Measurements from ENCODE around the gene SEC16A.

Gene SEC16A

DNA sequence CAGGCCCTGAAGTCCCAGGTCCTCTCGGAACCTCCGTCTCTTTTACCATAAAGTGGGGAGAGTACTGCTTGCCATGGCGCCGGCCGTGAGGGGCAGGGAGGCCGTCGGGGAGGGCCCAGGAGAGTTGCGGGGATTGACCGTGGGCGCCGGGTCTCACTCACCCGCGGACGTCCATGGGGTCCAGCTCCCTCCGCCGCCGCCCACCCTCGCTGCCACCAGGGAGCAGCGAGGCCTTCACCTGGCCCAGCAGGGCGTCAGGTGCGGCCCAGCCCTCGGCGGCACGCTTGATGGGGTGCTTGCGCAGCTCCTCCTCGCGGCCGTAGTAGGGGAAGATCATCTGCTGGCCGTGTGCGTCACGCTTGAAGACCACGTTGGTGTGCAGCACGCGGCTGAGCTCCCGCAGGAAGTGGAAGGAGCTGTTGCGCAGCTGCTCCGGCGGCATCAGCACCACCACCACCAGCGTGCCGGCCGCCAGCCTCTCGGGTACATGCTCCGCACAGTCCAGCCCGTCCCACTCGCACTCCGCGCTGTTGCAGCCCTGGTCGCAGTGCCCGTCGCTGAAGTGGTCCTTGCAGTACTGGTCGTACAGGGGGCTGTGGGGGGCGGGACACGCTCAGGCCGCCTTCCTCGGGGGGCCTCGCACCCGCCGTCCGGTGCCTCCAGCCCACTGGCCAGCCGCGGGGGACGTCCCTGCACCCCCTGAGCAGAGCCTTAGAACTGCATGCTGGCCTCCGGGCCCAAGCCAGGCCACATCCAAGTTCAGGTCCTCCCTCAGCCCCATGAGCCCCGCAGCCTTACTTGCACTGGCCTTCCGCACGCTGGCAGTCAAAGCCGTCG, 21.9 kb upstream of the SEC16A start:
- DNase-seq (ENCODE audit: insufficient read length, low spot score) (no peak), FAIRE-seq (no peak)

DNA sequence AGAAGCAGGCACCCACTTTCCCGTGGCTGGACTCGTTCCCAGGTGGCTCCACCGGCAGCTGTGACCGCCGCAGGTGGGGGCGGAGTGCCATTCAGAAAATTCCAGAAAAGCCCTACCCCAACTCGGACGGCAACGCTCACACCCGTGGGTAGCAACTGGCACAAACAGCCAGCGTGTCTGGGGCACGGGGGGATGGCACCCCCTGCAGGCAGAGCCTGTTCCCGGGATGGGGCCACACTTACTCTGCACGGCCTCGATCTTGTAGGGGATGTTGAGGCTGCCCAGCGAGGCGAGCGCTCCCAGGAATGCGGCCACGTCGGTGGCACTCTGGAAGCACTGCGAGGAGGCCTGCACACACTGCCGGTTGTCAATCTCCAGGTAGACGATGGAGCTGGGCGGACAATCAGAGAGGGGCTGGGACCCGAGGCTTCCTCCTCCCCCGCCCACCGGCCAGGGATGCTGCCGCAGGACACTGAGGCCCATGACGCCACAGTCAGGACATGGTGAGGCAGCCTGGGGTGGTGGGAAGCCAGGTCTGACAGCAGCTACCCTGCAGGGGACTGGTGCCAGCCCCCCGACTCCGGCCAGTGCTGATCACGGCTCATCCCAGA, 20.2 kb upstream of the SEC16A start:
- no peak for DNase-seq (ENCODE audit: insufficient read length, low spot score)
- FAIRE-seq: no peak

- FAIRE-seq (no peak), DNase-seq (ENCODE audit: insufficient read length, low spot score) (no peak)
These were observed 19.4 kb upstream of the SEC16A start for GRCh38 chr9:136502196-136502595.

GRCh38 chr9:136501686-136502085, 18.8 kb upstream of the SEC16A start:
- FAIRE-seq (no peak), DNase-seq (ENCODE audit: insufficient read length, low spot score) (no peak)

- FAIRE-seq (no peak), DNase-seq (ENCODE audit: insufficient read length, low spot score) (no peak)
These were observed 17.4 kb upstream of the SEC16A start for GRCh38 chr9:136499935-136500910.

DNA sequence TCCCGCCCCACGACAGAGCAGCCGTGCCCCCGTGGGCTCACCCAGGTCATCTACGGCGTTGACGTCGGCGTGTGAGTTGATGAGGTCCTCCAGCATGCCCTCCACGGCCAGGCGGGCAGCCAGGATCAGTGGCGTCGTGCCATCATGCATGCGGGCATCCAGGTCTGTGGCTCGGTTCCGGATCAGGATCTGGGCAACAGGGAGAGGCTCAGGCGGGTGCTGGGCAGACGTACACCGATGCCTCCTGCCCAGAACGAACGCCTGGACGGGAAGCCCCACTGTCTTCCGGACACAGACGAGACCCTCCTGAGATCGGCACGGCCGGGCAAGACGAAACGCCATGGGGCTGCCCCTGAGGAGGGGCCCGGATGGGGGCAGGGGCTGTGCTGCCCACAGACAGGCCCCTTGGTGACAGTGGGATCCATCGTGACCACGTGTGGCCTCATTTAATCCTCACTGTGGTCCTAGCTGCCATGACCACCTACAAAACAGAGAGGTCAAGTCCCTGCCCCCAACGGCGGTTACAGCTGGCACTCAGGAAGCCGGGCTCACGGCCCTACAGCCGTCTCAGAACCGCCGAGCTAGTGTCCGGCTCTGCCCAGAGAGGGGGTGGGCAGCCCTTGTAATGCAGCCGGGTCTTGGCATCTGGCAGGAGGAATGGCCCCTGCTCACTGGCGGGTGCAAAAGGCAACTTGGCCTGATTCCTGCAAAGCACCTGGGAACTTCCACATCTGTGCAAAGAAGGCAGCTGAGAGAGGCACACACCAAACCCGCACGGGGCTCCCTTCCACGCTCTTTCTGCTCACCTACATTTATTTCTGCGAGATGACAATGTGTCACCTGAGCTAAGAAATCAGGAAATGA, 16.5 kb upstream of the SEC16A start:
- FAIRE-seq (no peak), DNase-seq (ENCODE audit: insufficient read length, low spot score) (no peak)

GRCh38 chr9:136497916-136498695, 15.3 kb upstream of the SEC16A start:
- DNase-seq (ENCODE audit: insufficient read length, low spot score) (no peak), FAIRE-seq (no peak)

DNA sequence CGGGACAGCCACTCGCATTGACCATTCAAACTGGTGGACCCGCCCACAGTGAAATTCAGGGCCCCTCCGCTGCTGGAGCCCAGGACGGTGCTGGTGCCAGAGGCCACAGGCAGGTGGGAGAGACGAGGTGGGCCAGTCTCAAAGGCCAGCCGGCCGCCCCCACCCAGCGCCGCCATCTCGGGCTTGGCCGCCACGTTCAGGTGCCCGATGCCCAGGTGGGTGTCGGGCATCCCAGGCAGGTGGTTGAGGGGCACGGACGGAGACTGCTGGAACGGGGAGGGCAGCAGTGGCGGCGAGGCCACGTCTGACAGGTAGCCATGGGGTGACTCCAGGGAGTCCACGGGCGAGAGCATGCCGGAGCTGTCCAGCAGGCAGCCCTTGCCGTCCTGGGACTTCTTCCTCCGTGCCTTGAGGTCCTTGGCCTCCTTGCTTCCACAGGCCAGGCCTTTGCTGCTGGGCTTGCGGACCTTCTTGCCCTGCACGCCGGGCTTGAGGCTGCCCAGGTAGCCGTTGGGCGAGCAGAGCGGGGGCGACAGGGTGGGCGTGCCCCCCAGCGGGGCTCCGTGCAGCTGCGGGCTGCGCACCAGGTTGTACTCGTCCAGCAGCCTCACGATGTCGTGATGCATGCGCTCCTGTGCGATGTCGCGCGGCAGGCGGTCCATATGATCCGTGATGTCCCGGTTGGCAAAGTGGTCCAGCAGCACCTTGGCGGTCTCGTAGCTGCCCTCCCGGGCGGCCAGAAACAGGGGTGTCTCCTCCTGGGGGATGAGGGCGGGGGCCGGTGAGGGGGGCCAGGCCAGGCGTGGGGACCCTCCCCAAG, 14.2 kb upstream of the SEC16A start:
- FAIRE-seq (no peak), DNase-seq (ENCODE audit: insufficient read length, low spot score) (no peak)

GRCh38 chr9:136496181-136496580, 13.3 kb upstream of the SEC16A start:
- no peak for DNase-seq (ENCODE audit: insufficient read length, low spot score)
- FAIRE-seq: no peak

- no peak for FAIRE-seq
- no peak for DNase-seq (ENCODE audit: insufficient read length, low spot score)
These were observed 12.5 kb upstream of the SEC16A start for GRCh38 chr9:136495238-136495800.

DNA sequence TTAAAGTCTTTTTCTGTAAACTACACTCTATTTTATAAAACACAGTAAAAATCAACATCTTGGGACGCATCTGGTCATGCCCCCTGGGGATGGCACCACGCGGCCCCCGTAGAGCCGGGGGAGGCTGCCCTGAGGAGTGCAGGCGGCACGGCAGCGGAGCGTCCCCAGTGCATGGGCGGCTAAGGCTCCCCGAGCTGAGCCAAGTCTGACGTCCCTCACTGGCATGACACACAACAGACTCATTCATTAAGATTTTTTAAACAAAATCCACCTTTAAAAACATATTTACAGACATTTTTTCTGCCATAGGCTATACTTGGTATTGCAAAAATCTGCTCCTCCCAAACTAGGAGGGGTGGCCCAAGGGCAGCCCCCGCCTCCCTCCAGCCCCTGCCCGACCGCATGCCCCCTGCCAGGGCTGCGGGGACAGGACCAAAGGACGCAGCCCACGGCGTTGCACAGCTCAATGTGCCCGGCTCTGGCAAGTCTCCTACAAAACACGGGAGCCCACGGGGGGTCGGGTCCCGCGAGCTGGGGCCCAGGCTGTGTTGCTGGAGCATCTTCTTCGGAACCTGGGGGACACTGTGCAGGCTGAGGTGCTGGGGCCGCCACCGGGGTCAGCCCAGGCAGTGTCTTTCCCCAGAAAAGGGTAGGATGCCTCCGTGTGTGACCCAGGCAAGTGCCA, 11.8 kb upstream of the SEC16A start:
- no peak for DNase-seq (ENCODE audit: insufficient read length, low spot score)

GRCh38 chr9:136494012-136494411, 11.2 kb upstream of the SEC16A start:
- DNase-seq (ENCODE audit: insufficient read length, low spot score): no peak
- FAIRE-seq: no peak

More for the DNA sequence above, 11.8 kb upstream of the SEC16A start:
- no peak for FAIRE-seq

- no peak for DNase-seq (ENCODE audit: insufficient read length, low spot score)
- FAIRE-seq: no peak
These were observed 10.7 kb upstream of the SEC16A start for GRCh38 chr9:136493567-136493971.

- FAIRE-seq: no peak
These were observed 10.2 kb upstream of the SEC16A start for GRCh38 chr9:136492978-136493522.

GRCh38 chr9:136489731-136490130, 6.9 kb upstream of the SEC16A start:
- DNase-seq (ENCODE audit: insufficient read length, low spot score) (no peak), FAIRE-seq (no peak)

More at GRCh38 chr9:136492978-136493522, 10.2 kb upstream of the SEC16A start:
- no peak for DNase-seq (ENCODE audit: insufficient read length, low spot score)

DNA sequence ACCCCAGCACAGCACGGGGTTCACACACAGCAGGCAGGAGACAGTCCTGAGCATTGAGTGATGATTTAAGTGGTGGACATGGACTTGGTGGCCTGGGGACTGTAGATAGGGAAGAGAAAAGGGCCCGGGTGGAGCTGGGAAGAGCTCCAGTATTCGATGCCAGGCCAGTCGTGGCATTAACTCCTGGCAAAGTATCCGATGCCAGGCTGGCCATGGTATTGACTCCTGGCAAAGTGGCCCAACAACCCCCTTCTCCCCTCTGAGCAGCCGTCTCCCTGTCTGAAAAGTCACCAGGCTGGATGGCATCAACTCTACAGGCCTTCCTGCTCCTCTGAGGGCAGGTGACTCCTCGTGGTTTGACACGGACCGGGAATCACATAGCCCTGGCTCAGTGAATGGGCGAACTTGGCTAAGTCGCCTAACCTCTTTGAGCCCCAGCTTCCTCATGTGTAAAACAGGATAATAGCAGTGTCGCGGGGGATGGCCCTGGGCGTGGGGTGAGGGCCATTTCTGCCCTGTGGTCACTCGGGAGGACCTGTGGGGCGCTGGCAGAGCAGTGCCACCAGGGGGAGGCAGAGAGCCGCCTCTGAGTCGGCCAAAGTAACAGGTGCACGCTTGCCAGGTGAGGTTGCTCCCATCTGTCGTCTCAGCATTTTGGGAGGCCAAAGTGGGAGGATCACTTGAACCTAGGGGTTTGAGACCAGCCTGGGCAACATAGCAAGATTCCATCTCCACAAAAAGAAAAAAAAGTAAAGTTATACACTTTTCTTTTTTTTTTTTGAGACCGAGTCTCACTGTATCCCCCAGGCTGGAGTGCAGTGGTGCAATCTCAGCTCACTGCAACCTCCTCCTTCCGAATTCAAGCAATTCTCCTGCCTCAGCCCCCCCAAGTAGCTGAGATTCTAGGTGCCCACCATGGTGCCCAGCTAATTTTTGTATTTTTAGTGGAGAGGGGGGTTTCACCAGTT, 5.7 kb upstream of the SEC16A start:
- peak; percentile 50 for DNase-seq (ENCODE audit: insufficient read length, low spot score)
- FAIRE-seq: peak; percentile 40
